SK-N-SH (cell line): ENCODE results near the gene NPAS3.

Experiments used
- ELF1 ChIP-seq: IDR thresholded peaks from 2 replicates; pipeline ENCODE4 v1.4.0; 2012
- EZH2phosphoT487 ChIP-seq: fragments of 200-600 bp; sonication (generic); IDR thresholded peaks from 2 replicates; pipeline ENCODE4 v1.6.1; 2017; ENCODE audit warnings: low read depth, mixed run types, mild to moderate bottlenecking, antibody characterized with exemption, moderate library complexity, borderline replicate concordance
- FOXM1 ChIP-seq: IDR thresholded peaks from 2 replicates; pipeline ENCODE4 v1.4.0; 2012; ENCODE audit warnings: low read depth, mild to moderate bottlenecking
- JUND ChIP-seq: IDR thresholded peaks from 2 replicates; pipeline ENCODE4 v1.4.0; 2012
- MXI1 ChIP-seq: IDR thresholded peaks from 2 replicates; pipeline ENCODE4 v1.6.1; 2012; ENCODE audit warnings: mild to moderate bottlenecking, low read depth, low read length, improper control_type of control experiment
- RAD21 ChIP-seq: IDR thresholded peaks from 2 replicates; pipeline ENCODE4 v1.6.1; 2012; ENCODE audit warnings: mild to moderate bottlenecking, low read length
- RXRA ChIP-seq: IDR thresholded peaks from 2 replicates; pipeline ENCODE4 v1.4.0; 2012; ENCODE audit warnings: low read depth, mild to moderate bottlenecking, borderline replicate concordance
- SIN3A ChIP-seq: IDR thresholded peaks from 2 replicates; pipeline ENCODE4 v1.6.1; 2012; ENCODE audit warnings: low read depth, mild to moderate bottlenecking, low read length, moderate library complexity, borderline replicate concordance
- SMC3 ChIP-seq: IDR thresholded peaks from 2 replicates; pipeline ENCODE4 v1.6.1; 2012; ENCODE audit warnings: low read depth, low read length, improper control_type of control experiment
- TAF1 ChIP-seq: IDR thresholded peaks from 2 replicates; pipeline ENCODE4 v1.6.1; 2012; ENCODE audit warnings: low read depth, mild to moderate bottlenecking, low read length, moderate library complexity, borderline replicate concordance
- YY1 ChIP-seq: IDR thresholded peaks from 2 replicates; pipeline ENCODE4 v1.4.0; 2012; ENCODE audit warnings: low read depth, mild to moderate bottlenecking
- TF ChIP-seq, protein P1 (sequence below): fragments of 200-600 bp; sonication (generic); IDR thresholded peaks from 2 replicates; pipeline ENCODE4 v1.6.1; 2017; ENCODE audit warnings: antibody characterized with exemption, mild to moderate bottlenecking, moderate library complexity
- TF ChIP-seq, protein P2 (sequence below): IDR thresholded peaks from 2 replicates; pipeline ENCODE4; 2012
- TF ChIP-seq, protein P3 (sequence below): IDR thresholded peaks from 2 replicates; pipeline ENCODE4 v1.6.1; 2012; ENCODE audit warnings: mild to moderate bottlenecking, low read depth, low read length, moderate library complexity

DNA sequence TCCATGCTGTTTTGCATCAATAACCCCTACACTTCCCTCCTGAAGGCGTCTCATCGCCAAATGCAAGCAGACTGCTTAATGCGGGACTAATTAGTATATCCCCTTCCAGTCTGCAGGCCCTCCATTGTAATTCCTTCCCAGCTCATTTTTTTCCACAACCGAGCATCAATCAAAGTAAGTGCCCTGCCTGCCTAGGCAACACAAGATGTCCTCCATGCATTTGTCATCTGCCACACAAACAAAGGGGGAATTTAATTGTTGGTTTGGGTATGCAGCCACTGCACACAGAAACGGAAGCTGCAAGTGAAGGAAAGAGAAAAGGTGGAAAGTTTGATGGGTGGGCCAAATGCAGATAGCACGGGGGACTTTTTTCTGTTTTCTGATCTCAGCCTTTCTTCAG lies 844.2 kb downstream of the NPAS3 start:
- TF ChIP-seq, protein P1, sequence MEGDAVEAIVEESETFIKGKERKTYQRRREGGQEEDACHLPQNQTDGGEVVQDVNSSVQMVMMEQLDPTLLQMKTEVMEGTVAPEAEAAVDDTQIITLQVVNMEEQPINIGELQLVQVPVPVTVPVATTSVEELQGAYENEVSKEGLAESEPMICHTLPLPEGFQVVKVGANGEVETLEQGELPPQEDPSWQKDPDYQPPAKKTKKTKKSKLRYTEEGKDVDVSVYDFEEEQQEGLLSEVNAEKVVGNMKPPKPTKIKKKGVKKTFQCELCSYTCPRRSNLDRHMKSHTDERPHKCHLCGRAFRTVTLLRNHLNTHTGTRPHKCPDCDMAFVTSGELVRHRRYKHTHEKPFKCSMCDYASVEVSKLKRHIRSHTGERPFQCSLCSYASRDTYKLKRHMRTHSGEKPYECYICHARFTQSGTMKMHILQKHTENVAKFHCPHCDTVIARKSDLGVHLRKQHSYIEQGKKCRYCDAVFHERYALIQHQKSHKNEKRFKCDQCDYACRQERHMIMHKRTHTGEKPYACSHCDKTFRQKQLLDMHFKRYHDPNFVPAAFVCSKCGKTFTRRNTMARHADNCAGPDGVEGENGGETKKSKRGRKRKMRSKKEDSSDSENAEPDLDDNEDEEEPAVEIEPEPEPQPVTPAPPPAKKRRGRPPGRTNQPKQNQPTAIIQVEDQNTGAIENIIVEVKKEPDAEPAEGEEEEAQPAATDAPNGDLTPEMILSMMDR: no peak
- TF ChIP-seq, protein P2, sequence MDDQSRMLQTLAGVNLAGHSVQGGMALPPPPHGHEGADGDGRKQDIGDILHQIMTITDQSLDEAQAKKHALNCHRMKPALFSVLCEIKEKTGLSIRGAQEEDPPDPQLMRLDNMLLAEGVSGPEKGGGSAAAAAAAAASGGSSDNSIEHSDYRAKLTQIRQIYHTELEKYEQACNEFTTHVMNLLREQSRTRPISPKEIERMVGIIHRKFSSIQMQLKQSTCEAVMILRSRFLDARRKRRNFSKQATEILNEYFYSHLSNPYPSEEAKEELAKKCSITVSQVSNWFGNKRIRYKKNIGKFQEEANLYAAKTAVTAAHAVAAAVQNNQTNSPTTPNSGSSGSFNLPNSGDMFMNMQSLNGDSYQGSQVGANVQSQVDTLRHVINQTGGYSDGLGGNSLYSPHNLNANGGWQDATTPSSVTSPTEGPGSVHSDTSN: no peak
- no peak for TF ChIP-seq RXRA
- no peak for TF ChIP-seq SMC3
- no peak for TF ChIP-seq SIN3A
- no peak for TF ChIP-seq EZH2phosphoT487
- no peak for TF ChIP-seq MXI1
- TF ChIP-seq YY1: no peak
- no peak for TF ChIP-seq JUND
- TF ChIP-seq RAD21: no peak
- TF ChIP-seq, protein P3, sequence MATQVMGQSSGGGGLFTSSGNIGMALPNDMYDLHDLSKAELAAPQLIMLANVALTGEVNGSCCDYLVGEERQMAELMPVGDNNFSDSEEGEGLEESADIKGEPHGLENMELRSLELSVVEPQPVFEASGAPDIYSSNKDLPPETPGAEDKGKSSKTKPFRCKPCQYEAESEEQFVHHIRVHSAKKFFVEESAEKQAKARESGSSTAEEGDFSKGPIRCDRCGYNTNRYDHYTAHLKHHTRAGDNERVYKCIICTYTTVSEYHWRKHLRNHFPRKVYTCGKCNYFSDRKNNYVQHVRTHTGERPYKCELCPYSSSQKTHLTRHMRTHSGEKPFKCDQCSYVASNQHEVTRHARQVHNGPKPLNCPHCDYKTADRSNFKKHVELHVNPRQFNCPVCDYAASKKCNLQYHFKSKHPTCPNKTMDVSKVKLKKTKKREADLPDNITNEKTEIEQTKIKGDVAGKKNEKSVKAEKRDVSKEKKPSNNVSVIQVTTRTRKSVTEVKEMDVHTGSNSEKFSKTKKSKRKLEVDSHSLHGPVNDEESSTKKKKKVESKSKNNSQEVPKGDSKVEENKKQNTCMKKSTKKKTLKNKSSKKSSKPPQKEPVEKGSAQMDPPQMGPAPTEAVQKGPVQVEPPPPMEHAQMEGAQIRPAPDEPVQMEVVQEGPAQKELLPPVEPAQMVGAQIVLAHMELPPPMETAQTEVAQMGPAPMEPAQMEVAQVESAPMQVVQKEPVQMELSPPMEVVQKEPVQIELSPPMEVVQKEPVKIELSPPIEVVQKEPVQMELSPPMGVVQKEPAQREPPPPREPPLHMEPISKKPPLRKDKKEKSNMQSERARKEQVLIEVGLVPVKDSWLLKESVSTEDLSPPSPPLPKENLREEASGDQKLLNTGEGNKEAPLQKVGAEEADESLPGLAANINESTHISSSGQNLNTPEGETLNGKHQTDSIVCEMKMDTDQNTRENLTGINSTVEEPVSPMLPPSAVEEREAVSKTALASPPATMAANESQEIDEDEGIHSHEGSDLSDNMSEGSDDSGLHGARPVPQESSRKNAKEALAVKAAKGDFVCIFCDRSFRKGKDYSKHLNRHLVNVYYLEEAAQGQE: no peak
- TF ChIP-seq TAF1: no peak
- no peak for TF ChIP-seq FOXM1
- TF ChIP-seq ELF1: no peak
